ENCODE measurements around the gene TLR4.

- no peak for TF ChIP-seq CTCF (IDR thresholded peaks at IDR 0.05; ENCODE audit: insufficient read depth, low read depth, low read length)
- no peak for TF ChIP-seq EZH2 (IDR thresholded peaks at IDR 0.05; ENCODE audit: insufficient read depth, low read length)
These were observed 28.3 kb downstream of the TLR4 start for GRCh38 chr9:117732494-117732893.
